Measurements from ENCODE around the gene SRXN1. TPM values are rescaled to one million over a fixed set of nuclear protein-coding genes. Genes with fewer than 3 reads are reported as not detected.

The SRXN1 gene
- total RNA-seq, 6 donors from 2014 or later = 10.5 to 58.2 (median 32.7) TPM

GRCh38 chr20:605237-605636, 47.8 kb downstream of the SRXN1 start:
- Histone ChIP-seq H3K27ac (no peak overlapping the region), H3K27me3 (peaks cover 0 to 8% (median 5%) of the 10 kb centered on the region in 4 donors), H3K4me1 (peaks cover 0 to 13% (median 6%) of the 10 kb centered on the region in 4 donors), H3K4me3 (no peak overlapping the region), H3K36me3 (no peaks in the 10 kb centered on the region), H3K9me3 (no peaks in the 10 kb centered on the region)
- 70 to 83% methylated on average over 5 of the region's 5 CpGs for WGBS, 2 donors
- DNase-seq (no peak), ATAC-seq (ENCODE audit: low FRiP score in 2 of 2) (no peak)
- no peak for TF ChIP-seq EP300 (IDR thresholded peaks at IDR 0.05)
- no peak for TF ChIP-seq POLR2AphosphoS5 (IDR thresholded peaks at IDR 0.05)
- no peak for TF ChIP-seq POLR2A (IDR thresholded peaks at IDR 0.05)
- TF ChIP-seq CTCF (IDR thresholded peaks at IDR 0.05) = no peak

DNA sequence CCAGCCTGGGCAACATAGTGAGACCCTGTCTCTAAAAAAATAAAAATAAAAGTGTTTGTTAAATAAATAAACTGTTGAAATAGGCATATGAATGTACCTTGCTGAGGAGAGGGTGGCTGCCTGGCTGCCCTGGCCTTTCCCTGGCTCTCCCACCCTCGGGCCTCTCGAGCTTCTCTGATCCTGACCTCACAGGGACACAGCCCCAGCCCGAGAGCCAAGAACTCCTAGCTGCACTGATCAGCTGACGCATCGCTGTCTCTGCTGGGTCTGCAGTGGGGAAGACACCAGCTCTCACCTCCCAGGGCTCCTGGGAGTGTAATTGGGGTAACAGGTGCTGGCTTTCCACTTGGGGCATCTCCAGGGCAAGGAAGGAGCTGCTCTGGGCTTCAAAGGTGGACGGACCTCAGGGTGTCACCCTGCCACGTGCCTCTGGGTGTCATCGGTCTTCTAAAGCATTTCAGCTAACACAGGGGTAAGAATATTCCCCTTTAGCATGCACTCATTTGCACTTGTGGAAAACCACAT, 49.8 kb downstream of the SRXN1 start:
- H3K27ac ChIP-seq = peak overlapping the region in 1 of 4 donors; percentile 50
- no peaks in the 10 kb centered on the region for H3K27me3 ChIP-seq
- no peaks in the 10 kb centered on the region for H3K36me3 ChIP-seq
- no peak overlapping the region for H3K4me3 ChIP-seq
- peaks cover 0 to 4% (median 0%) of the 10 kb centered on the region in 4 donors for H3K4me1 ChIP-seq
- no peaks in the 10 kb centered on the region for H3K9me3 ChIP-seq
- 76 to 78% methylated on average over 8 of the region's 8 CpGs for WGBS, 2 donors
- ATAC-seq (ENCODE audit: low FRiP score in 2 of 2) (no peak), DNase-seq (no peak)
- TF ChIP-seq POLR2A (IDR thresholded peaks at IDR 0.05) (no peak), EP300 (IDR thresholded peaks at IDR 0.05) (no peak), POLR2AphosphoS5 (IDR thresholded peaks at IDR 0.05) (no peak), CTCF (IDR thresholded peaks at IDR 0.05) (no peak)

DNA sequence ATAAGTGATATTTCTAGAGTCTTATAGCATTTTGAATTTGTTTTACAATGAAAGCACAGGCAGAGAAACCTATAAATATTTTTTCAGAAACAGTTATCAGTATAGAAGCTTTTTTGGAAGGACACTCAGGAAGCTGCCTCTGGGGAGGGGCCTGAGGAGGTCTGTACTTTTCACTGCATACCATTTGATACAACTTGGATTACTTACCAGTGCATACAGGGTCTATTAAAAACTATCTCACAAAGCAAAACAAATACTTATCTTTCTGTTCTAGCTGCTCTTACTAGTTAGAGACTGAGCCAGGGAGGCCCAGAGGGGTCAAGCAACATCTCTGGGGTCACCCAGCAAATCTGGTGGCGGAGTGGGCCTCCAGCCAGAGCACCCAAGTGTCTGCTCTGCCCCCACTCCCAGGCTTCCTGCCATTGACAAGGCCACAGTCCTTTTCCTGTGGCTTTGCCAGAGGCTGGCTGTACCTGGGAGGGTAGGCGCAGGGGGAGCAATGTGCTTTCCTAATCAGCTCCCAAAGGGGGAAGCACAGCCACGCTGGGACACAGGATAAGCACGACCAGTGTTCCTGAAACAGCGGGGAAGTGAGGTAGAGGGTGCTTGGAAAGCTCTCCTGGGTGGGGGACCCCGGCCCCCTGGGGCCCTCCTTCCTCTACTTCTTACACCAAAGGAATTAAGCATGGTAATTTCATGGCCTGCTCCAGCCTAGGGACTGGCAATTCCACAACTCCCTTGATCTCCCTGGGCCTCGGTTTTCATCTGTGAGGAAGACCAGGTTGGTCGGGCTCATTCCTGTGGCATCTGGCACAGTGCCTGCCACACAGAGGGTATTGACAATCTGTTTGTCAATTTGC, 50.7 kb downstream of the SRXN1 start:
- no peak for DNase-seq
- 52 to 53% methylated on average over 4 to 8 of the region's 8 CpGs for WGBS, 2 donors
- no peak for ATAC-seq (ENCODE audit: low FRiP score in 2 of 2)

GRCh38 chr20:600736-601135, 52.3 kb downstream of the SRXN1 start:
- no peak overlapping the region for H3K27ac ChIP-seq
- H3K36me3 ChIP-seq = no peaks in the 10 kb centered on the region
- 94 to 96% methylated on average over 6 of the region's 6 CpGs for WGBS, 2 donors
- no peaks in the 10 kb centered on the region for H3K9me3 ChIP-seq
- no peak overlapping the region for H3K4me3 ChIP-seq
- TF ChIP-seq POLR2AphosphoS5 (IDR thresholded peaks at IDR 0.05) = no peak
- no peak for TF ChIP-seq EP300 (IDR thresholded peaks at IDR 0.05)
- no peak for TF ChIP-seq POLR2A (IDR thresholded peaks at IDR 0.05)
- TF ChIP-seq CTCF (IDR thresholded peaks at IDR 0.05) = no peak
- peaks cover 0 to 4% (median 0%) of the 10 kb centered on the region in 4 donors for H3K4me1 ChIP-seq
- no peak for ATAC-seq (ENCODE audit: low FRiP score in 2 of 2)
- DNase-seq = no peak
- H3K27me3 ChIP-seq = no peaks in the 10 kb centered on the region

More for the DNA sequence above, 50.7 kb downstream of the SRXN1 start:
- Histone ChIP-seq H3K9me3 (no peaks in the 10 kb centered on the region), H3K4me1 (peaks cover 0 to 4% (median 0%) of the 10 kb centered on the region in 4 donors), H3K36me3 (no peaks in the 10 kb centered on the region), H3K4me3 (no peak overlapping the region), H3K27me3 (no peaks in the 10 kb centered on the region), H3K27ac (peak overlapping the region in 2 of 4 donors; percentile 6 to 50)
- TF ChIP-seq POLR2AphosphoS5 (IDR thresholded peaks at IDR 0.05) = peak in 1 of 2 donors; percentile 28
- no peak for TF ChIP-seq EP300 (IDR thresholded peaks at IDR 0.05)
- no peak for TF ChIP-seq POLR2A (IDR thresholded peaks at IDR 0.05)
- no peak for TF ChIP-seq CTCF (IDR thresholded peaks at IDR 0.05)
